Measurements from ENCODE around the gene TCN1.

DNA sequence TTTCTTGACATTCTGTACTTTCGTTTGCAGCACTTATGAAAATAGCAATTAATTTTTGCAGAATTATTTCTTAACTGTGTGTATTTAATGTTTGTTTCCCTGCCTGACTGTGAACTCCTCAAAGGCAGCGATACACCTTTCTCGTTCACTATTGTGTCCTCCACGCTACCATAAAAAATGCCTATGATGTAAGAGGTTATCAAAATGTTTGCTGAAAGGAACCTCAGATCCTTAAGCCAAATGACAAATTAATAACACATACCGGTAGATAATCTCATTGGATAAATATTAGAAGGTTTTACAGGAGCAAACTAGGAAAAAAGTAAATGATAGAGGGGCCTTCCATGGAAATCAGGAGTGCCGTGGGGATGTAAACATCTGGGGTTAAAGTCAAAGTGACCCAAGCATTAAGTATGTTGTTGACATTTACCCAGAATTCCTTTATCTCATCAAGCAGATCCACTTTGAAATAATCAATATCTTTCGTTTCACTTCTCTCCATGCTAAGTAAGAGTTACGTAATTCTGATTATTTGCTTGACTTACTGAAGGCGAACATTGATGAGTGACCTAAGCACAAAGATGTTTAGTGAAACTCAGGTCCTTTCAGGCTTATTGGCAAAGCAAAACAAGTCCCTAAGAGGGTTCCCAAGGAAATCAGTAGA, 9.7 kb upstream of the TCN1 start:
- TF ChIP-seq POLR2A (IDR thresholded peaks at IDR 0.05; ENCODE audit: low read length) (no peak), GATA1 (IDR thresholded peaks at IDR 0.05; ENCODE audit: low read depth, low read length) (no peak)
